ENCODE measurements around the gene TRPV6.

Gene TRPV6

GRCh38 chr7:142863891-142864685, 21.5 kb downstream of the TRPV6 start (continued):
- TF ChIP-seq CSRNP3 (CRISPR knock-in tag; IDR thresholded peaks at IDR 0.05) (no peak), ZFP30 (CRISPR knock-in tag; IDR thresholded peaks at IDR 0.05) (no peak), TCF4 (CRISPR knock-in tag; IDR thresholded peaks at IDR 0.05; ENCODE audit: borderline replicate concordance) (no peak)

- no peak for TF ChIP-seq ARNTL (CRISPR knock-in tag; IDR thresholded peaks at IDR 0.05; ENCODE audit: borderline replicate concordance, low read depth)
- ATAC-seq = no peak
These were observed 22.7 kb downstream of the TRPV6 start for GRCh38 chr7:142862786-142863400.

- no peak for TF ChIP-seq SNAI2 (CRISPR knock-in tag; IDR thresholded peaks at IDR 0.05)
- TF ChIP-seq ZC3H10 (CRISPR knock-in tag; IDR thresholded peaks at IDR 0.05) = no peak
- TF ChIP-seq ZFP30 (CRISPR knock-in tag; IDR thresholded peaks at IDR 0.05) = no peak
- no peak for TF ChIP-seq TSHZ2 (CRISPR knock-in tag; IDR thresholded peaks at IDR 0.05)
- no peak for TF ChIP-seq PATZ1 (CRISPR knock-in tag; IDR thresholded peaks at IDR 0.05; ENCODE audit: borderline replicate concordance)
- no peak for ATAC-seq
These were observed 23.2 kb downstream of the TRPV6 start for GRCh38 chr7:142862351-142862750.

- TF ChIP-seq GLIS3 (CRISPR knock-in tag; IDR thresholded peaks at IDR 0.05) (no peak), SNAI2 (CRISPR knock-in tag; IDR thresholded peaks at IDR 0.05) (no peak), PPARA (CRISPR knock-in tag; IDR thresholded peaks at IDR 0.05; ENCODE audit: borderline replicate concordance) (no peak), PATZ1 (CRISPR knock-in tag; IDR thresholded peaks at IDR 0.05; ENCODE audit: borderline replicate concordance) (no peak), TSHZ2 (CRISPR knock-in tag; IDR thresholded peaks at IDR 0.05) (no peak), ESRRG (CRISPR knock-in tag; IDR thresholded peaks at IDR 0.05) (no peak), CSRNP3 (CRISPR knock-in tag; IDR thresholded peaks at IDR 0.05) (no peak), ZFP30 (CRISPR knock-in tag; IDR thresholded peaks at IDR 0.05) (no peak), RARB (CRISPR knock-in tag; IDR thresholded peaks at IDR 0.05) (no peak), ISL1 (CRISPR knock-in tag; IDR thresholded peaks at IDR 0.05) (no peak), CREB5 (CRISPR knock-in tag; IDR thresholded peaks at IDR 0.05; ENCODE audit: low read depth) (no peak)
- no peak for ATAC-seq
These were observed 24.6 kb downstream of the TRPV6 start for GRCh38 chr7:142860968-142861367.

All from SK-N-SH treated with all-trans-retinoic acid at 6 μM for 48 hours (cell line).